Measurements from ENCODE around the gene POU1F1. TPM values are rescaled to one million over a fixed set of nuclear protein-coding genes. Genes with fewer than 3 reads are reported as not detected.

The POU1F1 gene
- total and polyA plus RNA-seq, 2 of the 8 experiments (the other 6 are each of a cell fraction or from before 2014, with no cell fraction given): not detected

GRCh38 chr3:87313641-87314040 is 37.3 kb upstream of the POU1F1 start:
- Histone ChIP-seq H2BK5ac (ENCODE audit: low read depth, low read length) (no peak overlapping the region), H3K14ac (ENCODE audit: insufficient read length) (no peak overlapping the region), H2BK120ac (replicated peaks; ENCODE audit: low read depth, low read length) (no peak overlapping the region), H3K9ac (replicated peaks in 1 of 4; ENCODE audit: extremely low read depth in 1 of 4, low read depth in 3 of 4, low read length in 3 of 4) (no peak overlapping the region), H3K4me3 (ENCODE audit: extremely low read depth in 1 of 4, insufficient read depth in 2 of 4, low read depth in 3 of 4, low read length in 4 of 4) (no peak overlapping the region), H3K79me2 (ENCODE audit: control insufficient read depth in 1 of 2, insufficient read depth in 2 of 2, low read length in 2 of 2) (no peaks in the 10 kb centered on the region), H3K18ac (ENCODE audit: extremely low read depth, low read length) (no peak overlapping the region), H4K20me1 (replicated peaks in 1 of 2; ENCODE audit: control insufficient read depth in 1 of 2, insufficient read depth in 2 of 2, low read length in 2 of 2) (no peaks in the 10 kb centered on the region), H3K23ac (ENCODE audit: insufficient read length) (no peak overlapping the region), H4K91ac (replicated peaks; ENCODE audit: insufficient read length, low read length) (no peak overlapping the region), H2BK12ac (ENCODE audit: low read depth, low read length) (no peak overlapping the region), H4K8ac (ENCODE audit: extremely low read depth, insufficient read depth, low read length) (no peak overlapping the region), H2BK20ac (ENCODE audit: low read length) (no peak overlapping the region), H3K27me3 (replicated peaks in 1 of 4; ENCODE audit: control insufficient read depth in 3 of 4, extremely low read depth in 1 of 4, insufficient read depth in 3 of 4, low read length in 3 of 4) (no peaks in the 10 kb centered on the region), H2AFZ (ENCODE audit: low read length) (no peak overlapping the region), H3K4me2 (ENCODE audit: insufficient read depth in 1 of 2, low read depth in 2 of 2, low read length in 2 of 2) (no peak overlapping the region), H3K79me1 (ENCODE audit: low read depth, low read length) (no peaks in the 10 kb centered on the region), H3K56ac (replicated peaks; ENCODE audit: insufficient read length, low read depth, low read length) (no peak overlapping the region), H2BK15ac (ENCODE audit: low read length) (no peak overlapping the region), H3K4me1 (replicated peaks in 1 of 4; ENCODE audit: control insufficient read depth in 3 of 4, insufficient read depth in 4 of 4, low read length in 3 of 4) (peaks cover 0 to 5% (median 1%) of the 10 kb centered on the region in 4 experiments; a peak in 2 of 7 replicates), H3K4ac (replicated peaks; ENCODE audit: insufficient read length, low read depth, low read length) (no peak overlapping the region), H2AK5ac (ENCODE audit: low read depth, low read length) (no peak overlapping the region), H4K5ac (ENCODE audit: insufficient read length, low read depth, low read length) (no peak overlapping the region), H3K36me3 (ENCODE audit: control insufficient read depth in 2 of 4, insufficient read depth in 4 of 4, low read length in 3 of 4) (no peaks in the 10 kb centered on the region), H3K27ac (ENCODE audit: low read depth, low read length) (no peak overlapping the region), H3K9me3 (ENCODE audit: insufficient read depth in 2 of 2, low read depth in 1 of 2, low read length in 1 of 2) (no peaks in the 10 kb centered on the region), H3K23me2 (ENCODE audit: low read depth, low read length) (no peaks in the 10 kb centered on the region)
- WGBS, 2 experiments (ENCODE audit: extremely low coverage in 1 of 2, insufficient coverage in 1 of 2, insufficient read length in 1 of 2, insufficient replicate concordance in 2 of 2, low coverage in 1 of 2, low lambda C conversion rate in 2 of 2, missing lambda C conversion rate in 1 of 2): 91% methylated on average over 1 of the region's 1 CpG; no CpG with 5 or more reads in 1 of the 2 experiments
- DNase-seq (ENCODE audit: low read depth in 1 of 2, low spot score in 2 of 2) (no peak), FAIRE-seq (no peak)
- ChIA-PET CTCF (ENCODE audit: partially characterized antibody) (interaction anchor here (1.0 kb wide), 1 partner anchor 12 kb away, joined by 3 read pairs; no protein-coding TSS in a partner anchor), POLR2A (ENCODE audit: partially characterized antibody) (no interaction called here)
- TF ChIP-seq SRF (IDR thresholded peaks at IDR 0.05; ENCODE audit: low read depth, low read length) (no peak), RXRA (IDR thresholded peaks at IDR 0.05; ENCODE audit: insufficient read depth, low read depth, low read length) (no peak), SIRT6 (IDR thresholded peaks at IDR 0.05; ENCODE audit: low read length) (no peak), SP2 (IDR thresholded peaks at IDR 0.05; ENCODE audit: low read length) (no peak), RAD21 (IDR thresholded peaks at IDR 0.05 in 1 of 2, conservative IDR thresholded peaks at IDR 0.05 in 1 of 2; ENCODE audit: low read depth in 2 of 2, low read length in 2 of 2) (no peak), SIX5 (IDR thresholded peaks at IDR 0.05; ENCODE audit: low read depth, low read length) (no peak), YY1 (IDR thresholded peaks at IDR 0.05; ENCODE audit: low read depth, low read length) (no peak), TCF12 (IDR thresholded peaks at IDR 0.05; ENCODE audit: low read depth, low read length) (no peak), NANOG (IDR thresholded peaks at IDR 0.05; ENCODE audit: insufficient read depth, low read depth, low read length, poor library complexity, severe bottlenecking) (no peak), EZH2 (IDR thresholded peaks at IDR 0.05; ENCODE audit: low read depth, low read length, severe bottlenecking) (no peak), KDM5A (IDR thresholded peaks at IDR 0.05; ENCODE audit: low read length) (no peak), FOSL1 (IDR thresholded peaks at IDR 0.05; ENCODE audit: insufficient read depth, low read depth, low read length) (no peak), JUND (IDR thresholded peaks at IDR 0.05; ENCODE audit: low read length) (no peak), KDM1A (IDR thresholded peaks at IDR 0.05; ENCODE audit: borderline replicate concordance, low read length) (no peak)
